A549 (cell line): Measurements from ENCODE around the gene LEO1.

Source experiments
- CEBPB ChIP-seq, 2 experiments: fragments of >200 bp in 1 of 2; sonication (Bioruptor Twin) in 1 of 2; formaldehyde crosslinking in 1 of 2; IDR thresholded peaks; 2 replicates each; pipeline ENCODE4 v1.6.1; 2012 to 2016
- EP300 ChIP-seq, 2 experiments: fragments of >200 bp; sonication (Bioruptor Twin); formaldehyde crosslinking; IDR thresholded peaks; 2 replicates in 1 of 2; 3 replicates in 1 of 2; pipeline ENCODE4 v1.6.1; 2016 to 2017
- POLR2A ChIP-seq: IDR thresholded peaks from 2 replicates; pipeline ENCODE4 v1.6.1; 2012; ENCODE audit warnings: mild to moderate bottlenecking, low read length
- RARB ChIP-seq: fragments of 250-450 bp; sonication (Bioruptor Pico); IDR thresholded peaks from 2 replicates; pipeline ENCODE4 v1.8.0; 2021; ENCODE audit warnings: mild to moderate bottlenecking, moderate library complexity
- ZNF302 ChIP-seq: fragments of 250-450 bp; sonication (Bioruptor Pico); IDR thresholded peaks from 2 replicates; pipeline ENCODE4 v1.9.0; 2021; ENCODE audit warnings: inconsistent platforms, mild to moderate bottlenecking, moderate library complexity
- TF ChIP-seq, protein P1 (sequence below): fragments of >200 bp; sonication (Bioruptor Twin); formaldehyde crosslinking; IDR thresholded peaks from 3 replicates; pipeline ENCODE4 v1.5.1; 2016

DNA sequence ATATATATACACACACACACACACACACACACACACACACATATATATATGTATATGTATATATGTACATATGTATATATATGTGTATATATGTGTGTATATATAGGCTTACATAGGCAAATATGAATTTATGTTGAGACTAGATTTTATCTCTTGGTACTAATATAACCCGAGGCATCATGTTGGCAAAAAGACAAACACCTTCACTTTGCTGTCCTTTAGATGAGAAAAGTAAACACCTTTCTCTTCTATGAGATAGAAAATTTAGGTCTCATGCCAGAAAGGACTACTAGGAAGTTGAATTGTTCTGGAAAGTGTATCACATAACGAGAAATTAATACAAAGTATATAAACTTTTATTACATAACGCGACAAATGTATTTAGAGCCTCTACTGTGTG lies 19.6 kb upstream of the LEO1 start:
- TF ChIP-seq, protein P1, sequence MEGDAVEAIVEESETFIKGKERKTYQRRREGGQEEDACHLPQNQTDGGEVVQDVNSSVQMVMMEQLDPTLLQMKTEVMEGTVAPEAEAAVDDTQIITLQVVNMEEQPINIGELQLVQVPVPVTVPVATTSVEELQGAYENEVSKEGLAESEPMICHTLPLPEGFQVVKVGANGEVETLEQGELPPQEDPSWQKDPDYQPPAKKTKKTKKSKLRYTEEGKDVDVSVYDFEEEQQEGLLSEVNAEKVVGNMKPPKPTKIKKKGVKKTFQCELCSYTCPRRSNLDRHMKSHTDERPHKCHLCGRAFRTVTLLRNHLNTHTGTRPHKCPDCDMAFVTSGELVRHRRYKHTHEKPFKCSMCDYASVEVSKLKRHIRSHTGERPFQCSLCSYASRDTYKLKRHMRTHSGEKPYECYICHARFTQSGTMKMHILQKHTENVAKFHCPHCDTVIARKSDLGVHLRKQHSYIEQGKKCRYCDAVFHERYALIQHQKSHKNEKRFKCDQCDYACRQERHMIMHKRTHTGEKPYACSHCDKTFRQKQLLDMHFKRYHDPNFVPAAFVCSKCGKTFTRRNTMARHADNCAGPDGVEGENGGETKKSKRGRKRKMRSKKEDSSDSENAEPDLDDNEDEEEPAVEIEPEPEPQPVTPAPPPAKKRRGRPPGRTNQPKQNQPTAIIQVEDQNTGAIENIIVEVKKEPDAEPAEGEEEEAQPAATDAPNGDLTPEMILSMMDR = no peak
- no peak for TF ChIP-seq CEBPB (IDR thresholded peaks at IDR 0.05)
- TF ChIP-seq ZNF302 = no peak
- no peak for TF ChIP-seq EP300 (IDR thresholded peaks at IDR 0.05)
- TF ChIP-seq POLR2A = no peak
- TF ChIP-seq RARB (CRISPR knock-in tag) = no peak
